ENCODE measurements around the gene TP53TG5.

- no peak for TF ChIP-seq CTCF (IDR thresholded peaks at IDR 0.05)
- TF ChIP-seq REST (IDR thresholded peaks at IDR 0.05; ENCODE audit: insufficient read depth in 1 of 2, low read depth in 2 of 2, low read length in 1 of 2), result no peak
- TF ChIP-seq SIN3A (IDR thresholded peaks at IDR 0.05; ENCODE audit: borderline replicate concordance, insufficient read depth, low read depth, low read length), result no peak
- TF ChIP-seq POLR2AphosphoS5 (IDR thresholded peaks at IDR 0.05; ENCODE audit: low read depth, low read length), result no peak
- no peak for TF ChIP-seq TCF7L2 (IDR thresholded peaks at IDR 0.05; ENCODE audit: low read depth, low read length)
Observed at GRCh38 chr20:45412653-45413052, 34.5 kb upstream of the TP53TG5 start.

All from Panc1 (cell line).